ENCODE results near the gene COQ9. TPM values are rescaled to one million over a fixed set of nuclear protein-coding genes. Genes with fewer than 3 reads are reported as not detected.
A peak's percentile ranks its signal among the peaks of the same experiment; 100 is the strongest.

COQ9 gene
- polyA plus RNA-seq, 4 donors: 63.9 to 177 (median 107) TPM

GRCh38 chr16:57419506-57419905 is 27.8 kb upstream of the COQ9 start:
- FAIRE-seq: no peak
- WGBS, 3 donors: 80 to 87% (median 83%) methylated on average over 6 of the region's 6 CpGs
- Histone ChIP-seq H3K27ac (ENCODE audit: low read depth in 1 of 3, low read length in 2 of 3) (no peak overlapping the region), H3K9me3 (ENCODE audit: control insufficient read depth in 2 of 2, insufficient read depth in 1 of 2, low read depth in 1 of 2, low read length in 1 of 2) (no peaks in the 10 kb centered on the region), H3K4me3 (ENCODE audit: low read depth in 1 of 3, low read length in 3 of 3) (no peak overlapping the region), H3K4me1 (ENCODE audit: control insufficient read depth in 3 of 3, insufficient read depth in 2 of 3, low read depth in 1 of 3, low read length in 2 of 3) (peaks cover 0 to 24% (median 0%) of the 10 kb centered on the region in 3 donors), H3K36me3 (ENCODE audit: control insufficient read depth in 3 of 3, insufficient read depth in 2 of 3, low read depth in 1 of 3, low read length in 3 of 3) (no peaks in the 10 kb centered on the region), H3K27me3 (ENCODE audit: control insufficient read depth in 3 of 3, insufficient read depth in 3 of 3, low read length in 3 of 3) (no peaks in the 10 kb centered on the region)
- DNase-seq: no peak

GRCh38 chr16:57422026-57422944 is 25.0 kb upstream of the COQ9 start:
- H3K36me3 ChIP-seq (ENCODE audit: control insufficient read depth in 3 of 3, insufficient read depth in 2 of 3, low read depth in 1 of 3, low read length in 3 of 3): peaks cover 0 to 11% (median 0%) of the 10 kb centered on the region in 3 donors
- H3K4me1 ChIP-seq (ENCODE audit: control insufficient read depth in 3 of 3, insufficient read depth in 2 of 3, low read depth in 1 of 3, low read length in 2 of 3): peaks cover 0 to 12% (median 0%) of the 10 kb centered on the region in 3 donors
- no peaks in the 10 kb centered on the region for H3K9me3 ChIP-seq (ENCODE audit: control insufficient read depth in 2 of 2, insufficient read depth in 1 of 2, low read depth in 1 of 2, low read length in 1 of 2)
- H3K27ac ChIP-seq (ENCODE audit: low read depth in 1 of 3, low read length in 2 of 3): no peak overlapping the region
- no peaks in the 10 kb centered on the region for H3K27me3 ChIP-seq (ENCODE audit: control insufficient read depth in 3 of 3, insufficient read depth in 3 of 3, low read length in 3 of 3)
- 35 to 42% (median 41%) methylated on average over 10 of the region's 10 CpGs for WGBS, 3 donors
- DNase-seq (peak; percentile 40 to 64), FAIRE-seq (no peak)
- no peak overlapping the region for H3K4me3 ChIP-seq (ENCODE audit: low read depth in 1 of 3, low read length in 3 of 3)

- Histone ChIP-seq H3K4me1 (ENCODE audit: control insufficient read depth in 3 of 3, insufficient read depth in 2 of 3, low read depth in 1 of 3, low read length in 2 of 3) (peaks cover 0 to 7% (median 0%) of the 10 kb centered on the region in 3 donors), H3K9me3 (ENCODE audit: control insufficient read depth in 2 of 2, insufficient read depth in 1 of 2, low read depth in 1 of 2, low read length in 1 of 2) (no peaks in the 10 kb centered on the region), H3K36me3 (ENCODE audit: control insufficient read depth in 3 of 3, insufficient read depth in 2 of 3, low read depth in 1 of 3, low read length in 3 of 3) (peaks cover 0 to 14% (median 3%) of the 10 kb centered on the region in 3 donors), H3K4me3 (ENCODE audit: low read depth in 1 of 3, low read length in 3 of 3) (no peak overlapping the region), H3K27ac (ENCODE audit: low read depth in 1 of 3, low read length in 2 of 3) (no peak overlapping the region), H3K27me3 (ENCODE audit: control insufficient read depth in 3 of 3, insufficient read depth in 3 of 3, low read length in 3 of 3) (no peaks in the 10 kb centered on the region)
- DNase-seq (no peak), FAIRE-seq (no peak)
- WGBS, 3 donors: 74 to 77% (median 76%) methylated on average over 2 of the region's 2 CpGs
Measured at GRCh38 chr16:57423152-57423551, 24.1 kb upstream of the COQ9 start.

DNA sequence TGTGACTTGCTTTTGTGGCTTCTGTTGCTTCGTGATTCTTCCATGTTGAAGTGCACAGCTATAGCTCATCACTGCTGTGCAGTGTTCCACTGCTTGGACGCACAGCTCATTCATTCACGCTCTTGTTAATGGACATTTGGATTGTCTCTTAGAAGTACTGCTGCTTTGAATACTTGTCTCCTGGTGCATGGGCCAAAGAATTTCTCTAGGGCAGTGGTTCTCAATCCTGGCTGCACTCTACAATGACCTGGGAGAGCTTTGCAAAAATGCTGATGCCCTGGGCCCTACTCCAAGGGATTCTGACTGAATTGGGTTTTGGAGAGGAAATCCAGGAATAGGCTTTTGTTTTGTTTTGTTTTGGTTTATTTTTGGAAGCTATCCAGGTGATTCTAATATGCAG is 22.7 kb upstream of the COQ9 start:
- H3K9me3 ChIP-seq (ENCODE audit: control insufficient read depth in 2 of 2, insufficient read depth in 1 of 2, low read depth in 1 of 2, low read length in 1 of 2): no peaks in the 10 kb centered on the region
- peaks cover 0 to 22% (median 8%) of the 10 kb centered on the region in 3 donors for H3K36me3 ChIP-seq (ENCODE audit: control insufficient read depth in 3 of 3, insufficient read depth in 2 of 3, low read depth in 1 of 3, low read length in 3 of 3)
- no peak overlapping the region for H3K27ac ChIP-seq (ENCODE audit: low read depth in 1 of 3, low read length in 2 of 3)
- H3K27me3 ChIP-seq (ENCODE audit: control insufficient read depth in 3 of 3, insufficient read depth in 3 of 3, low read length in 3 of 3): no peaks in the 10 kb centered on the region
- no peak overlapping the region for H3K4me3 ChIP-seq (ENCODE audit: low read depth in 1 of 3, low read length in 3 of 3)
- 68 to 86% (median 80%) methylated on average over 3 of the region's 3 CpGs for WGBS, 3 donors
- FAIRE-seq (no peak), DNase-seq (no peak)
- H3K4me1 ChIP-seq (ENCODE audit: control insufficient read depth in 3 of 3, insufficient read depth in 2 of 3, low read depth in 1 of 3, low read length in 2 of 3): peaks cover 0 to 3% (median 0%) of the 10 kb centered on the region in 3 donors

GRCh38 chr16:57426356-57426755 is 20.9 kb upstream of the COQ9 start:
- Histone ChIP-seq H3K27me3 (ENCODE audit: control insufficient read depth in 3 of 3, insufficient read depth in 3 of 3, low read length in 3 of 3) (no peaks in the 10 kb centered on the region), H3K36me3 (ENCODE audit: control insufficient read depth in 3 of 3, insufficient read depth in 2 of 3, low read depth in 1 of 3, low read length in 3 of 3) (peaks cover 5 to 38% (median 21%) of the 10 kb centered on the region in 3 donors), H3K27ac (ENCODE audit: low read depth in 1 of 3, low read length in 2 of 3) (no peak overlapping the region), H3K4me3 (ENCODE audit: low read depth in 1 of 3, low read length in 3 of 3) (no peak overlapping the region), H3K4me1 (ENCODE audit: control insufficient read depth in 3 of 3, insufficient read depth in 2 of 3, low read depth in 1 of 3, low read length in 2 of 3) (peaks cover 0 to 3% (median 0%) of the 10 kb centered on the region in 3 donors), H3K9me3 (ENCODE audit: control insufficient read depth in 2 of 2, insufficient read depth in 1 of 2, low read depth in 1 of 2, low read length in 1 of 2) (no peaks in the 10 kb centered on the region)
- DNase-seq (no peak), FAIRE-seq (no peak)
- 79 to 88% (median 83%) methylated on average over 7 of the region's 7 CpGs for WGBS, 3 donors

GRCh38 chr16:57427307-57427706 is 20.0 kb upstream of the COQ9 start:
- FAIRE-seq (no peak), DNase-seq (no peak)
- Histone ChIP-seq H3K4me1 (ENCODE audit: control insufficient read depth in 3 of 3, insufficient read depth in 2 of 3, low read depth in 1 of 3, low read length in 2 of 3) (peaks cover 0 to 5% (median 0%) of the 10 kb centered on the region in 3 donors), H3K27me3 (ENCODE audit: control insufficient read depth in 3 of 3, insufficient read depth in 3 of 3, low read length in 3 of 3) (no peaks in the 10 kb centered on the region), H3K27ac (ENCODE audit: low read depth in 1 of 3, low read length in 2 of 3) (no peak overlapping the region), H3K9me3 (ENCODE audit: control insufficient read depth in 2 of 2, insufficient read depth in 1 of 2, low read depth in 1 of 2, low read length in 1 of 2) (no peaks in the 10 kb centered on the region), H3K36me3 (ENCODE audit: control insufficient read depth in 3 of 3, insufficient read depth in 2 of 3, low read depth in 1 of 3, low read length in 3 of 3) (peaks cover 5 to 43% (median 21%) of the 10 kb centered on the region in 3 donors), H3K4me3 (ENCODE audit: low read depth in 1 of 3, low read length in 3 of 3) (no peak overlapping the region)
- WGBS, 3 donors: 85 to 90% (median 88%) methylated on average over 8 of the region's 8 CpGs

DNA sequence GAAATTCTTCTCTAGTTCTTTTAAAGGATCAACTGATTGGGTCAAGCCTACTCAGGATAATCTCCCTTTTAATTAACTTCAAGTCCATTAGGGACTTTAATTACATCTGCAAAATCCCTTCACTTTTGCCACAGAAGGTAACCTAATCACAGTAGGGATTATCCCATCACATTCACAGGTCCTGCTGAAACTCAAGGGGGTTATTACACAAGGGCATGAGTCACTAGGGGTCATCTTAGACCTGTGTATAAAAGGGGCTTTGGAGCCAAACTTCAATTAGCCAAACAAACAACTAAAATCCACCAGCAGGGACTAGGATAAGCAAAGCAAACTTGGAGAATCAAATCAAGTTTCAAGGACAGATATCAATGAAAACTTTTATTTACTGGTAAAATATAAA is 19.5 kb upstream of the COQ9 start:
- H3K27me3 ChIP-seq (ENCODE audit: control insufficient read depth in 3 of 3, insufficient read depth in 3 of 3, low read length in 3 of 3): no peaks in the 10 kb centered on the region
- FAIRE-seq (no peak), DNase-seq (no peak)
- no peaks in the 10 kb centered on the region for H3K9me3 ChIP-seq (ENCODE audit: control insufficient read depth in 2 of 2, insufficient read depth in 1 of 2, low read depth in 1 of 2, low read length in 1 of 2)
- no peak overlapping the region for H3K27ac ChIP-seq (ENCODE audit: low read depth in 1 of 3, low read length in 2 of 3)
- H3K36me3 ChIP-seq (ENCODE audit: control insufficient read depth in 3 of 3, insufficient read depth in 2 of 3, low read depth in 1 of 3, low read length in 3 of 3): peaks cover 5 to 47% (median 21%) of the 10 kb centered on the region in 3 donors
- peaks cover 0 to 10% (median 0%) of the 10 kb centered on the region in 3 donors for H3K4me1 ChIP-seq (ENCODE audit: control insufficient read depth in 3 of 3, insufficient read depth in 2 of 3, low read depth in 1 of 3, low read length in 2 of 3)
- H3K4me3 ChIP-seq (ENCODE audit: low read depth in 1 of 3, low read length in 3 of 3): no peak overlapping the region

GRCh38 chr16:57430955-57431354 is 16.3 kb upstream of the COQ9 start:
- Histone ChIP-seq H3K4me3 (ENCODE audit: low read depth in 1 of 3, low read length in 3 of 3) (no peak overlapping the region), H3K9me3 (ENCODE audit: control insufficient read depth in 2 of 2, insufficient read depth in 1 of 2, low read depth in 1 of 2, low read length in 1 of 2) (no peaks in the 10 kb centered on the region), H3K27ac (ENCODE audit: low read depth in 1 of 3, low read length in 2 of 3) (no peak overlapping the region), H3K36me3 (ENCODE audit: control insufficient read depth in 3 of 3, insufficient read depth in 2 of 3, low read depth in 1 of 3, low read length in 3 of 3) (peaks cover 17 to 60% (median 28%) of the 10 kb centered on the region in 3 donors), H3K27me3 (ENCODE audit: control insufficient read depth in 3 of 3, insufficient read depth in 3 of 3, low read length in 3 of 3) (no peaks in the 10 kb centered on the region), H3K4me1 (ENCODE audit: control insufficient read depth in 3 of 3, insufficient read depth in 2 of 3, low read depth in 1 of 3, low read length in 2 of 3) (peaks cover 0 to 13% (median 0%) of the 10 kb centered on the region in 3 donors)
- FAIRE-seq (no peak), DNase-seq (no peak)
- WGBS, 3 donors: 90 to 92% (median 91%) methylated on average over 5 of the region's 5 CpGs

Data from small intestine (tissue), 7 donors.